Colonic mucosa (tissue), 4 donors: ENCODE data around the gene SYF2. TPM values are rescaled to one million over a fixed set of nuclear protein-coding genes. Genes with fewer than 3 reads are reported as not detected.
"Not testable (repeated sequence)": the region's sequence is repeated elsewhere in the genome, so short reads cannot be mapped to it uniquely, and the experiment has no call there.

Experiments
- DNase-seq: peaks from one replicate; pipeline ENCODE4 v3.0.0-alpha.2; 2020
- H3K27ac ChIP-seq: fragments of 200-600 bp; one replicate; pipeline ENCODE4 v1.8.0; 2021
- H3K27me3 ChIP-seq: fragments of 200-600 bp; one replicate; pipeline ENCODE4 v1.8.0; 2021
- H3K36me3 ChIP-seq: fragments of 200-600 bp; one replicate; pipeline ENCODE4 v1.8.0; 2021
- H3K4me1 ChIP-seq: fragments of 200-600 bp; one replicate; pipeline ENCODE4 v1.8.0; 2021; ENCODE audit warnings: mild to moderate bottlenecking
- H3K4me3 ChIP-seq: fragments of 200-600 bp; one replicate; pipeline ENCODE4 v1.8.0; 2021
- H3K9ac ChIP-seq, 2 donors: one replicate each; pipeline ENCODE4 v1.7.0; 2013; ENCODE audit warnings: control low read depth in 2 of 2, low read depth in 2 of 2, low read length in 2 of 2
- H3K9me3 ChIP-seq: fragments of 200-600 bp; one replicate; pipeline ENCODE4 v1.8.0; 2021
- intact Hi-C: fragments of 100-400 bp; cut with DNase I; formaldehyde crosslinking; loops from one replicate; pipeline ENCODE4 v1.14.1; 2022
- total RNA-seq, 2 donors: library from RNA; stranded (reverse); fragmentation: NEBNext Ultra II Directional in 1 of 2; extraction: Animal tissue kit (Norgen Biotek cat#: 25700) in 1 of 2; gene quantifications; one replicate each; pipeline ENCODE4 v1.2.1, GENCODE V29; 2021
- TF ChIP-seq, protein P1 (sequence below): fragments of 200-600 bp; IDR thresholded peaks from one replicate; pipeline ENCODE4 v1.8.0; 2022; ENCODE audit warnings: antibody characterized with exemption, mild to moderate bottlenecking
- donor health status: healthy.
- donor health status: DM: no; HTN: no; CAD: no.
- donor health status: DM: no; HTN: no; CAD: no.

Gene SYF2
- total RNA-seq, 2 donors from 2014 or later: 38.8 to 60.8 TPM

DNA sequence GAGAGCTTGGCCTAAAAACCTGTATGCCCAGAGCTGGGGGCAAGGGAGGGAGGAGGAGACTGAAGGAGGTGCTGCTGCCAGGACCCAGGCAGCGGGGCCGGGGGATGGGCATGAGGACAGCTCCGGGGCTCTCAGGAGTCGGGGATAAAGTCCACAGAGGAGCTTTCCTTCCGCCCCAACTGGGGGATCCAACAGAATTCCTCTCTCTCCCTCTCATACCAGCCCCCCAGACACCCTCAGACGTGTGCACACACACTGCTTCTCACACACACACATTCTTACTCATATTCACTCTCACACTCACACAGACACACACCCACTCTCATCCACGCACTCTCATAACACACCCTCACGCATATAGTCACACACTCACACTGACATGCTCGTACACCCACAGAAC, 39.1 kb downstream of the SYF2 start:
- H3K36me3 ChIP-seq: no peaks in the 10 kb centered on the region
- no peak for DNase-seq
- TF ChIP-seq, protein P1, sequence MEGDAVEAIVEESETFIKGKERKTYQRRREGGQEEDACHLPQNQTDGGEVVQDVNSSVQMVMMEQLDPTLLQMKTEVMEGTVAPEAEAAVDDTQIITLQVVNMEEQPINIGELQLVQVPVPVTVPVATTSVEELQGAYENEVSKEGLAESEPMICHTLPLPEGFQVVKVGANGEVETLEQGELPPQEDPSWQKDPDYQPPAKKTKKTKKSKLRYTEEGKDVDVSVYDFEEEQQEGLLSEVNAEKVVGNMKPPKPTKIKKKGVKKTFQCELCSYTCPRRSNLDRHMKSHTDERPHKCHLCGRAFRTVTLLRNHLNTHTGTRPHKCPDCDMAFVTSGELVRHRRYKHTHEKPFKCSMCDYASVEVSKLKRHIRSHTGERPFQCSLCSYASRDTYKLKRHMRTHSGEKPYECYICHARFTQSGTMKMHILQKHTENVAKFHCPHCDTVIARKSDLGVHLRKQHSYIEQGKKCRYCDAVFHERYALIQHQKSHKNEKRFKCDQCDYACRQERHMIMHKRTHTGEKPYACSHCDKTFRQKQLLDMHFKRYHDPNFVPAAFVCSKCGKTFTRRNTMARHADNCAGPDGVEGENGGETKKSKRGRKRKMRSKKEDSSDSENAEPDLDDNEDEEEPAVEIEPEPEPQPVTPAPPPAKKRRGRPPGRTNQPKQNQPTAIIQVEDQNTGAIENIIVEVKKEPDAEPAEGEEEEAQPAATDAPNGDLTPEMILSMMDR: no peak
- H3K27ac ChIP-seq: no peak overlapping the region
- H3K9me3 ChIP-seq: no peaks in the 10 kb centered on the region
- no peak overlapping the region for H3K4me3 ChIP-seq
- intact Hi-C loops: no loop called here
- H3K9ac ChIP-seq: peak overlapping the region in 1 of 2 donors; percentile 2
- H3K27me3 ChIP-seq: no peaks in the 10 kb centered on the region
- H3K4me1 ChIP-seq: peaks cover 4% of the 10 kb centered on the region

DNA sequence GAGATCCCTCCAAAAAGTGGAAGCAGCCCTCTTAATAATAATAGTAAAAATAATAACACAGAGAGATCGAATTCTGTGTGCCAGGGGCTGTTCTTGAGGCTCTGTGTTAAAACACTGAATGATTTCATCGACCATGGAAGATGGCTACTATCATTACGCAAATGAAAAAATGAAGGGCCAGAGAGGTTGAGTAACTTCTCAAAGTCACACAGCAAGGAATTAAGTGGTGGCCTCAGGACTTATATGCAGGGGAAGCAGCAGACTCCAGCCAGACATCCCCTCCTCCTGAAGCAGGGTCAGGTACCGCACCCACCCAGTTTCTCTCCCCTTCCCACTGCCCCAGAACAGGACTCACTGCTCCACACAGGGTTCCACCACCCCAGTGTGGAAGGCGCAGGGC, 40.1 kb downstream of the SYF2 start:
- Histone ChIP-seq H3K4me3 (no peak overlapping the region), H3K4me1 (peaks cover under 1% of the 10 kb centered on the region), H3K9ac (no peak overlapping the region), H3K27me3 (no peaks in the 10 kb centered on the region), H3K27ac (no peak overlapping the region), H3K9me3 (no peaks in the 10 kb centered on the region), H3K36me3 (no peaks in the 10 kb centered on the region)
- no peak for DNase-seq
- intact Hi-C loops: no loop called here
- TF ChIP-seq, protein P1: no peak

DNA sequence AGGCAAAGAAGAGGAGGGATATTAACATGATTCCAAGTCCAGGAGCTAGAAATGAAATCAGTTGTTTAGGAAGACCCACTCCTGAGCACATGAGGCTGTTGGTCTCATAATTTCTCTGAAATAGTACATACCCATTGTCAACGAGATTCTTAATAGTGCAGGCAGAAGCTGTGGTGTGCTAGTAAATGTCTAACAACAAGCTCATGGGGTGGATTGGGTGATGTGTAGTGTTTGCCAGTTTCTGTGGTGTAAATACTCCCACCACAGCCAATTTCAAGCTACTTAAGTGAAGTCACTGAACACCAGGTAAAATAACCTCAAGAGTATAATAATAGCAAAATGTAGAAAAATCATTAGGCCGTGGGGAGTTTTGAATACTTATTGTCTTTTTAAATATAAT, 42.0 kb downstream of the SYF2 start:
- intact Hi-C loops: no loop called here
- Histone ChIP-seq H3K9me3 (no peaks in the 10 kb centered on the region), H3K4me1 (no peaks in the 10 kb centered on the region), H3K27ac (no peak overlapping the region), H3K4me3 (no peak overlapping the region), H3K27me3 (no peaks in the 10 kb centered on the region), H3K9ac (no peak overlapping the region), H3K36me3 (no peaks in the 10 kb centered on the region)
- DNase-seq: no peak
- TF ChIP-seq, protein P1: no peak

DNA sequence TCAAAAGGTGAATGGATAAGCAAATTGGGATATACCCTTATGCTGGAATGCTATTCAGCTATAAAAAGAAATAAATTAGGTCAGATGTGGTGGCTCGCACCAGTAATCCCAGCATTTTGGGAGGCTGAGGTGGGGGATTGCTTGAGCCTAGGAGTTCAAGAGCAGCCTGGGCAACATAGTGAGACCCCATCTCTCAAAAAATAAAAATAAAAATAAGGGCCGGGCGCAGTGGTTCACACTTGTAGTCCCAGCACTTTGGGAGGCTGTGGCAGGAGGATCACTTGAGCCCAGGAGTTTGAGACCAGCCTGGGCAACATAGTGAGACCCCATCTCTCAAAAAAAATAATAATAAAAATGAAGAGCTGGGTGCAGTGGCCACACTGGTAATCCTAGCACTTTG, 44.4 kb downstream of the SYF2 start:
- H3K9me3 ChIP-seq, H3K4me1 ChIP-seq, H3K27ac ChIP-seq, H3K4me3 ChIP-seq, H3K27me3 ChIP-seq, DNase-seq, H3K36me3 ChIP-seq, H3K9ac ChIP-seq, intact Hi-C loops: not testable (repeated sequence)

DNA sequence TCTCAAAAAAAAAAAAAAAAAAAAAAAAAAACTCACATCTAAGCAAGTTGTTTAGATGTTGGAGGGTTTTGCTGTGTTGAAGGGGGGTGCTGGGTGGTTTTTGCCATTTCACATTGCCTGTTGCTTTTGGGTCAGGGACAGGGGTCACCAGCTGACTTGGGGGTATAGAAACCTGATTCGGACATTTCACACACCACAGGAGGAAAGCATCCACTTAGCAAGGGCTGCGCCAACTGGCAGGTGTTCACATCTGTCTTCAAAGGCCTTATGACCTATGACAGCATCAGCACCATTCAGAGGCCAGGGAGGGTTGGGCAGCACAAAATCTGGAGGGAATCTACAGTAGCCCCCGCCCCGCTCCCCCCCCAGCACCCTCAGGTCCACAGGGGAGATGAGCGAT, 45.2 kb downstream of the SYF2 start:
- no peaks in the 10 kb centered on the region for H3K36me3 ChIP-seq
- H3K9me3 ChIP-seq: no peaks in the 10 kb centered on the region
- DNase-seq: no peak
- no peak overlapping the region for H3K9ac ChIP-seq
- intact Hi-C loops: no loop called here
- TF ChIP-seq, protein P1: no peak
- no peaks in the 10 kb centered on the region for H3K27me3 ChIP-seq
- no peak overlapping the region for H3K27ac ChIP-seq
- H3K4me1 ChIP-seq: no peaks in the 10 kb centered on the region
- H3K4me3 ChIP-seq: no peak overlapping the region

DNA sequence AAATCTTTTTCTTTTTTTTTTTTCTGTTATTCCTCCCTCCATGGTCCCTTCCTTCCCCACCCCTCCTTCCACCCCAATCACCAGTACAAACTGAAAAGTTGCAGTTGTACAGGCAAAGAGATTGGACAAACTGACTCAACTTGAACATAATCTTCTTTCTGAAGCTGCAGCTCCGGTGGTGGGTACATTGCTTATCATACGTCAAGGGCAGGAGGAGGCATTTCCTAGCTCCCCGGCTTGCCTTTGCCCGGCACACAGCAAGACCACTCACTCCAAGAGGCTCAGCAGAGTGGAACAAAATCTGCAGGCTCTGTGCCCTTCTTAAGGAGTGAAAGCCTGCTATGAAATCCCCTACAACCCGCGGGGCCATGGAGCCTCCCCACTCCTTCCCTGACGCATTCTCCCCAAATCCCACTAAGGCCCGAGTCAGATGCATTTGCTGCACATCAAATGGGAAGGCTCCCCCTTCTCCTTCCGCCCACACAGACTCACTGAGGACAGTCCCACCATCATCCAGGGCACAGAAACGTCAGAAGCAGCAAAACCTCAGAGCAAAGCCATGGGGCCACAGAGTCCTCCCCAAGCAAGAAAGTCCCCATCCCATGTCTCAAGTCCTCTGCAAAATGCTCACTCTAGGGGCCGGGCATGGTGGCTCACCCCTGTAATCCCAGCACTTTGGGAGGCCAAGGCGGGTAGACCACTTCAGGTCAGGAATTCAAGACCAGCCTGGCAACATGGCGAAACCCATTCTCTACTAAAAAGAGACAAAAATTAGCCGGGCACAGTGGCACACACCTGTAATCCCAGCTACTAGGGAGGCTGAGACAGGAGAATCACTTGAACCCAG, 45.9 kb downstream of the SYF2 start:
- H3K27ac ChIP-seq: no peak overlapping the region

More for the DNA sequence above, 45.9 kb downstream of the SYF2 start:
- intact Hi-C loops: no loop called here
- Histone ChIP-seq H3K36me3 (no peaks in the 10 kb centered on the region), H3K27me3 (no peaks in the 10 kb centered on the region), H3K4me1 (no peaks in the 10 kb centered on the region), H3K4me3 (no peak overlapping the region), H3K9me3 (no peaks in the 10 kb centered on the region), H3K9ac (no peak overlapping the region)
- TF ChIP-seq, protein P1: no peak
- DNase-seq: no peak
